GM12878 (cell line): ENCODE results near the gene CATSPERZ. TPM values are rescaled to one million over a fixed set of nuclear protein-coding genes. Genes with fewer than 3 reads are reported as not detected.

Experiments
- ATF7 ChIP-seq: fragments of 450-650 bp; IDR thresholded peaks from 2 replicates; pipeline ENCODE4 v1.6.1; 2016; ENCODE audit warnings: low read depth, mild to moderate bottlenecking
- BHLHE40 ChIP-seq, 2 experiments: fragments of 450-650 bp in 1 of 2; IDR thresholded peaks; 2 replicates each; pipeline ENCODE4 v1.6.1; 2011 to 2017; ENCODE audit warnings: low read depth in 2 of 2, borderline replicate concordance in 1 of 2, improper control_type of control experiment in 1 of 2, low read length in 1 of 2, mild to moderate bottlenecking in 1 of 2
- BMI1 ChIP-seq: fragments of 450-650 bp; IDR thresholded peaks from 2 replicates; pipeline ENCODE4 v1.6.1; 2016; ENCODE audit warnings: mild to moderate bottlenecking, moderate library complexity, borderline replicate concordance
- CHD1 ChIP-seq: IDR thresholded peaks from 2 replicates; pipeline ENCODE4 v1.6.1; 2012; ENCODE audit warnings: low read depth, low read length, improper control_type of control experiment
- CREB1 ChIP-seq: IDR thresholded peaks from 2 replicates; pipeline ENCODE4 v1.6.1; 2012; ENCODE audit warnings: low read depth, mild to moderate bottlenecking, inconsistent platforms
- EED ChIP-seq: sonication (generic); IDR thresholded peaks from 2 replicates; pipeline ENCODE4 v1.6.1; 2016; ENCODE audit warnings: antibody characterized with exemption, low read depth
- FOXM1 ChIP-seq: IDR thresholded peaks from 2 replicates; pipeline ENCODE4 v1.6.1; 2012; ENCODE audit warnings: low read depth, mild to moderate bottlenecking, inconsistent platforms, low read length, moderate library complexity
- GABPA ChIP-seq: IDR thresholded peaks from 2 replicates; pipeline ENCODE4 v1.6.1; 2014; ENCODE audit warnings: antibody characterized with exemption, low read depth, mild to moderate bottlenecking, inconsistent platforms
- HSF1 ChIP-seq: fragments of 150-350 bp; IDR thresholded peaks from 2 replicates; pipeline ENCODE4 v1.6.1; 2014; ENCODE audit warnings: mild to moderate bottlenecking, low read depth, low read length
- JUND ChIP-seq: IDR thresholded peaks from 2 replicates; pipeline ENCODE4 v1.6.1; 2012; ENCODE audit warnings: low read depth, mild to moderate bottlenecking, low read length, improper control_type of control experiment, moderate library complexity
- MYB ChIP-seq: fragments of 150-350 bp; IDR thresholded peaks from 2 replicates; pipeline ENCODE4 v1.6.1; 2014; ENCODE audit warnings: mild to moderate bottlenecking, low read depth, low read length, borderline replicate concordance
- NFYB ChIP-seq: IDR thresholded peaks from 2 replicates; pipeline ENCODE4 v1.6.1; 2011; ENCODE audit warnings: low read depth, mild to moderate bottlenecking, low read length, improper control_type of control experiment, moderate library complexity; ENCODE audit not compliant: insufficient read depth
- NR2C2 ChIP-seq: IDR thresholded peaks from 2 replicates; pipeline ENCODE4 v1.6.1; 2011; ENCODE audit warnings: borderline replicate concordance, low read depth; ENCODE audit not compliant: control insufficient read depth, insufficient read length
- PKNOX1 ChIP-seq: fragments of 450-650 bp; IDR thresholded peaks from 2 replicates; pipeline ENCODE4 v1.6.1; 2016; ENCODE audit warnings: mild to moderate bottlenecking
- PML ChIP-seq: IDR thresholded peaks from 2 replicates; pipeline ENCODE4 v1.6.1; 2012; ENCODE audit warnings: low read length, inconsistent platforms
- POLR2A ChIP-seq: IDR thresholded peaks from 2 replicates; pipeline ENCODE4 v1.6.1; 2011; ENCODE audit warnings: low read depth, mild to moderate bottlenecking, low read length
- POLR2AphosphoS2 ChIP-seq: IDR thresholded peaks from 2 replicates; pipeline ENCODE4 v1.6.1; 2011; ENCODE audit warnings: low read depth, mild to moderate bottlenecking, low read length, improper control_type of control experiment, moderate library complexity
- PRDM15 ChIP-seq: fragments of 450-650 bp; formaldehyde crosslinking; IDR thresholded peaks from 2 replicates; pipeline ENCODE4 v1.4.0; 2020; ENCODE audit warnings: mild to moderate bottlenecking, moderate library complexity
- RAD21 ChIP-seq: IDR thresholded peaks from 2 replicates; pipeline ENCODE4 v1.6.1; 2011; ENCODE audit warnings: mild to moderate bottlenecking, low read depth, low read length, moderate library complexity; ENCODE audit not compliant: insufficient read depth
- RBBP5 ChIP-seq: fragments of 200-600 bp; sonication (generic); conservative IDR thresholded peaks from 2 replicates; pipeline ENCODE4 v1.6.1; 2016
- RCOR1 ChIP-seq: conservative IDR thresholded peaks from 2 replicates; pipeline ENCODE4 v1.6.1; 2012; ENCODE audit warnings: low read depth, low read length, improper control_type of control experiment
- SMAD1 ChIP-seq: fragments of 450-650 bp; IDR thresholded peaks from 2 replicates; pipeline ENCODE4 v1.6.1; 2018; ENCODE audit warnings: mild to moderate bottlenecking, low read depth; ENCODE audit not compliant: partially characterized antibody
- SREBF1 ChIP-seq: IDR thresholded peaks from 2 replicates; pipeline ENCODE4 v1.6.1; 2012; ENCODE audit warnings: mild to moderate bottlenecking, low read length
- ZBED1 ChIP-seq: IDR thresholded peaks from 2 replicates; pipeline ENCODE4 v1.6.1; 2016; ENCODE audit warnings: borderline replicate concordance
- ZNF24 ChIP-seq: fragments of 450-650 bp; IDR thresholded peaks from 2 replicates; pipeline ENCODE4 v1.6.1; 2017; ENCODE audit warnings: antibody characterized with exemption, mild to moderate bottlenecking
- ZNF274 ChIP-seq: IDR thresholded peaks from one replicate; pipeline ENCODE4 v1.8.0; 2011; ENCODE audit not compliant: insufficient read length, insufficient read depth
- polyA plus RNA-seq, 11 experiments: library from polyadenylated mRNA; depleted of rRNA in 4 of 11; unstranded in 6 of 11; stranded (reverse) in 5 of 11; fragments of >200 nt; fragmentation: Nextera tagmentation in 4 of 11; fragmentation: Illumina TruSeq in 1 of 11; extraction: Ambion mirVana in 4 of 11; extraction: Trizol in 1 of 11; gene quantifications; 1 replicate in 1 of 11; 2 replicates in 10 of 11; pipeline versions ENCODE4 v1.2.1 to v1.2.3, GENCODE V29; 2011 to 2016; ENCODE audit warnings: inconsistent platforms in 2 of 11, missing spikeins in 2 of 11, low read depth in 1 of 11
- total RNA-seq, 4 experiments: library from RNA; depleted of rRNA in 3 of 4; stranded (reverse); fragments of >200 nt in 3 of 4; fragmentation: Illumina TruSeq in 1 of 4; extraction: Trizol in 1 of 4; gene quantifications; 2 replicates each; pipeline versions ENCODE4 v1.2.1 to v1.2.3, GENCODE V29; 2013 to 2021

Gene CATSPERZ
- total and polyA plus RNA-seq, 10 of the 15 experiments (the other 5 are each of a cell fraction or from before 2014, with no cell fraction given), result 0.12 to 0.31 TPM; not detected in 8

- TF ChIP-seq PRDM15 (CRISPR knock-in tag) (no peak), FOXM1 (no peak), ATF7 (0 out of 2 replicates have a peak, but pooled peaks have one; percentile 33), RCOR1 (no peak), MYB (no peak), BHLHE40 (IDR thresholded peaks at IDR 0.05; ENCODE audit: borderline replicate concordance in 1 of 2, low read depth in 2 of 2, low read length in 1 of 2) (peak; percentile 14 to 30; a peak in 1 of 4 replicates), CHD1 (no peak), BMI1 (peak; percentile 92), ZNF274 (no peak), JUND (no peak), EED (no peak; the same call in 1 of the 2 replicates), GABPA (no peak), RAD21 (no peak), ZNF24 (no peak), NFYB (peak; percentile 56; the same call in 1 of the 2 replicates), SMAD1 (no peak), POLR2AphosphoS2 (peak; percentile 31; the same call in 1 of the 2 replicates), PKNOX1 (peak; percentile 98), POLR2A (peak; percentile 78), PML (no peak), SREBF1 (0 out of 2 replicates have a peak, but pooled peaks have one; percentile 26), ZBED1 (no peak), HSF1 (no peak), NR2C2 (no peak), RBBP5 (no peak), CREB1 (peak; percentile 91)
Observed at GRCh38 chr11:64284048-64284961, 15.9 kb upstream of the CATSPERZ start, which contains the start of gene BAD (continued).
